NCI-H1930 (cell line): ENCODE data around the gene MAP2K5.

ENCODE experiments used
- DNase-seq, 2 experiments: peaks; one replicate each; lab custom pipeline; 2025; lab: John Stamatoyannopoulos, UW

Gene MAP2K5

DNA sequence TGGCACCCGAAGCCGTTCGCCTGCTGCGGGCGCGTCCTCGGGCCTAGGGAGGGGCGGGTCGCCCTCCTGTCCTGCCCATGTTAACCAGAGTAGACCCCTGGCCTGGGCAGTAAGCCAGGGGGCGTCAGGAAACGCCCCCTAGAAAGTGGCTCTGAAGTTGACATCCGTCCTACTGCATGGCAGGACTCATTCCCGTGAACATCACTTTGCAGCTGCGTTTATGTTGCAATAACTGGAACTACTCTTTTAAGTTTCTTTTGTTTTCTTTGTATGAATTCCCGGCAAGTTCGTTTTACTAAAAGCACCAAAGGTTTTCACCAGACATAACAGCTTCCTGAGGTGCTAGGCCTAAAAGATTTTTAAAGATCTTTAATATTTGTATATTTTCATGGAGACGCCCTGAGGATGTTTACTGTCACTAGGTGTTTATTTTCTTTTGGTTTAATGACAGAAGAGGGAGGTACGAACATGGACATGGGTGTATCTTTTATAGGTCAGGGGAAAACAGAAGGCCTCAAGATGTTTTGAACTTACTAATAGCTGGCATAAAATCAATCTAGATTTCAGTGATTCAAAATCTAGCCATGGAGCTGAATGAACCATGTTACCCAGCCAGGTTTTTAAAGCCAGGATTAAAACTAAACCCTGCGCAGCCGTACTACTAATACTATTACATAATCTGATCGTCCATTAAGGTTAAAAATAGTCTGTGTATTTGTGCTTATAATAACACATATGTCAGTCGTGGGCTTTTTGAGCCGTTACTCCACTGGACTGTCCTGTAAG, 20.5 kb upstream of the MAP2K5 start:
- DNase-seq, result no peak

DNA sequence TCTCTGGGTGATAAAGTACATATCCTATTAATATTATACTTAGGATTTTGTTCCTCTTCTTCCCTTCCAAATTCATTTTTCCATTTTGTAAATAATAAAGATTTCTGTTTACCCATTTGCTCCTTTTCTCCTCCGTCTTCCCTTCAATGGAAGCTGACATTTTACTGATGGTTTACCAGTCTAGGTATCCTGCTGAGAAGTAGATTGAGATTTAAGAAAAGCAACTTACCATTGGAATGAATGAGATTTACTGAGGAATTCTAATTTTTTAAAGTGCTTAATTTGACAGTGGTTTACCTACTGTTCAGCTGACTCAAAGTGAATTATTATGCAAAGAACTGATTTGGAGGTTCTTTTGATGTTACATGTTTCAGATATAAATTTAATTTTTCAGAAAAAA, 19.2 kb upstream of the MAP2K5 start:
- DNase-seq, result no peak

DNA sequence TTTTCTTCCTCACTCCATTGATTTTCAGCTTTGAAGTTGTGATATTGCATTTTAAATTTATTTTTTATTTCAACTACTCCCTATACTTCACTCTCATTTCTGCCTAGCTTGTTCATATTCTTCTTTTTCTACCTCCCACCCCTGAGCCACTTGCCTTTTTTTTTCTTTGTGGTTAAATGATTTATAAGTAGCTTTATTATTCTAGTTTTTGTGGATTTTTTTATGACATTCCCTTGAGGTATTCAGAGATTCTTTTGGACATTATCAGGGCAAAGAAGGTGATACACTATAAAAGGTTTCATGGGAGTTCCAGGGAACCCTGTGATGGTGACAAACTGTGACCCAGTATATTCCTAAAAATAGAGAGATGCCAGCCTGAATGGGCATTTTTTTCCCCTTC, 18.3 kb upstream of the MAP2K5 start:
- DNase-seq, result no peak

DNA sequence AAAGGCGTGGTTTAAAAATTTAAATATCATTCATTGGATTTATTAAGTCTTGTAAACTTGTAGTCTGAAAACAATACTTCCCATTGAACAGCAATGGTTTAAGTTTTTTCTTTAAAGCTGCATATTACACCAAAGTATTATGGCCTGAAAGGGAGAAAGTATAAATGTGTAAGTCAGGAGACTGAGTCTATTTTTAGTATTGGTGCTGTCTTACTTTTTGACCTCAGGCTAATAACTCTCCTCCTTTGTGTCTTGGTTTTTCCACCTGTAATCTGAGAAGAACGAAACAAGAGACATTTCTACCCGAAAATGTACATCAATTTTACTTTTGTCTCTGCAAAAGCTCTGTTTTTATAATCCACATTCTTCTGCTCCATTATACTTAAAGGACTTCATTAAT, 14.0 kb upstream of the MAP2K5 start:
- no peak for DNase-seq

DNA sequence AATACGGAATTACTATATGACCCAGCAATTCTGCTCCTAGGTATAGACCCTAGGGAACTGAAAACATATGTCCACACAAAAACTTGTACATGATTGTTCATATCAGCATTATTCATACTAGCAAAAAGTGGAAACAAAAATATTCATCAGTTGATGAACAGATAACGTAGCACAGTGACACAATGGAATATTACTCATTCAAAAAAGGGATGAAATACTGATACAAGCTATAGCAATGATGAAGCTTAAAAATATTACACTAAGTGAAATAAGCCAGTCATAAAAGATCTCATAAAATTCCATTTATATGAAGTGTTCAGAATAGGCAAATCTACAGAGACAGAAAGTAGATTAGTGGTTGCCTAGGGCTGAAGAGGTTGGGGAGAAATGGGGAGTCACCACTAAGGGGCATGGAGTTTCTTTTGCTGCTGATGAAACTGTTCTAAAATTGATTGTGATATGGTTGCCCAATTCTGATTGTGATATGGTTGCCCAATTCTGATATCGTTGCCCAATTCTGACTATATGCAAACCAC, 11.1 kb upstream of the MAP2K5 start:
- no peak for DNase-seq

DNA sequence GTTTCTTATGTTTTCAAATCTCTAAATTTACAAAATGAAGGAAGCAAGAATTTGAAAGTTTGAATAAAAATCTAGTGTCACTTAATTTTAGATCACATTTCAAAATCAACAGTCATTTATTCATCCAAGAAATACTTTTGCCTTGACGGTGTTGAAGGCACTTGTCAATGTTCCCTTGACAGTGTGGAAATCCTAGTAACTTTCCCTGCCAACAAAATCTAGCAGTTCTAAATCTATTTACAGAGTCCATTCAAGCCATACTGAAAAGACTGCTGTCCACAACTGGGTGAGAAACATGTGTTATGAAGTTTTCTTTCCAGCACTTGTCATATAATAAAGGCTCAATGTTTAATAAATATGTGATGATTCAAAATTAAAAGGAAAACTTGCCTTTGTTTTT, 8.6 kb upstream of the MAP2K5 start:
- DNase-seq, result no peak

DNA sequence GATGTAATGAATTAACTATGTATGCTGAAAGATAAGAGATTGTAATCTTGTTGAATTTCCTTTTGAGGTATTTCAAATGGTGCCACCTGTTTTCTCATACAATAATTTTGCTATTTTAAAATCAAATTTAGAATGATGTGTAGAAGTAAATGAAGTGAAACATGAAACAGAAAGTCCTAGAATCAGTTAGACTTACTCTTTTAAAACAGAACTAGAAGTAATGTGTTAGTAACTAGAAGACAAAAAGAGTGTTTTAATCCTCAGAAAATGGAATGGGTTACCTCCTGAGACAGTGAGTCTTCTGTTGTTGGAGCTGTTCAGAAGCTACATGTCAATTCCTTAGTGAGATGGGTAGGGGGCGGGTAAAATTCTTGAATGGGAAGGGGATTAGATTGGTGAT, 8.1 kb upstream of the MAP2K5 start:
- no peak for DNase-seq

DNA sequence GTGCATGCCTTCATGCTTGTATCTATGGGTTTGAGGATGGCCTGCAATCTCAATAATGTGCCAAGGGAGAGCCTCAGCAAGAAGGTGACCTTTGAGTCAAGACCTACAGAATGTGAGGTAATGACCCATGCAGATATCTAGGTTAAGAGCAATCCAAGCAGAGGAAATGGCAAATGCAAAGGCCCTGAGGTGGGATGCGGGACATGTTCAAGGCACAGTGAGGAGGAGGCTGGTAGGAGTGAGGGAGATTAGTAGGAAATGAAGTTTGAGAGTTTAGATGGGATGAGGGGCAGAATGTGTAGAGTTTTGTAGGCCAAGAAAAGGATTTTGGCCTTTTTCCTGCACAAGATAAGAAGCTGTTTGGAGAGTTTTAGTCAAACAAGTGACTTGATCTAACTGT, 4.7 kb upstream of the MAP2K5 start:
- no peak for DNase-seq

DNA sequence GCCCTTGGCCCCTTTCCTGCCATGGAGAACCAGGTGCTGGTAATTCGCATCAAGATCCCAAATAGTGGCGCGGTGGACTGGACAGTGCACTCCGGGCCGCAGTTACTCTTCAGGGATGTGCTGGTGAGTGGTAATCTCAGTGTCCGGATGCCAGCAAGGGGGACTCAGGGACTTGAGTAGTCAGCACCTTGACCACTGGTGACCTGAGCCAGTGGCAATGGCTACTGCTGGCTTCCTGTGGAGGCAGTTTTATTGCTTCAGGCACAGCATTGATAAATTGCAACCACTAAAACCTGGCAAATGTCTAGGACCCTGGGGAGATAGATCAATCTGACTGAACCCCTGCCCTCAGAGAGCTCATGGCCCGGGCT, 830 bp downstream of the MAP2K5 start:
- DNase-seq, result no peak

DNA sequence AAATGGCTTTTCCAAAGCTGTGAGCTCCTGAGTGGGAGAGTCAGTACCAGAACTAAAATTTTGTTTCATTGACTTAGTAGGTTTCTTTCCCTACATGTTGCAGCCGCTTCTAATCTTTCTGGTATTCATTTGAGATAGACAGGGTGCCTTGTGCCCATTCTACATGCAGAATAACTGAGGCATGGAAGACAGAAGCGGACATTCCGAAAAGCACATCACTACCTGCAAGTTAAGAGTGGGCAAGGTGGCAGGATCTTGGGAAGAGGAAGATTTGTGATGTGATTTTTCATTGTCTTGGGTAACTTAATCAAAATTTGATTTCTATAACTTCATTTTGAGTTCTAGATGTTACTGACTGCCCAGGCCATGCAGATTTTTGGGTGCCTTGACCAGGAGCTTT, 2.0 kb downstream of the MAP2K5 start:
- no peak for DNase-seq

DNA sequence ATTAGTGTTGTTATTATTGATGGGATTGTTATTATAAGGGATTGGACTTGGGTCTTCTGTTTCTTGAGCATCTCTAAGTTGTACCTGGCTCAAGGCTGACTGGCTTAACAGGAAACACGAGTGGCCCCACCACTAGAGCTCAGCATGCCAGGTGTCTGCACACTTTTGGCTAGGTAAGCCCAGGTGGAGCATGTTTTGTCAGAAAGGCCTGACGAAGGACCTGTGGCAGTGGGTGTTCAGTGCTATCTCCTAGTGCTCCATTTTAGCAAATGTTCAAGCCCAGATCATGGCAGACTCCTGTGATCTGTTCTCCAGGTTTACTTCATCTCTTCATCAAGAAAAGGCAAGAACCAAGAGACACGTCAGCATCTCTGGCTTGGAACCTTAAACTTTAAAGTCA, 3.4 kb downstream of the MAP2K5 start:
- no peak for DNase-seq

DNA sequence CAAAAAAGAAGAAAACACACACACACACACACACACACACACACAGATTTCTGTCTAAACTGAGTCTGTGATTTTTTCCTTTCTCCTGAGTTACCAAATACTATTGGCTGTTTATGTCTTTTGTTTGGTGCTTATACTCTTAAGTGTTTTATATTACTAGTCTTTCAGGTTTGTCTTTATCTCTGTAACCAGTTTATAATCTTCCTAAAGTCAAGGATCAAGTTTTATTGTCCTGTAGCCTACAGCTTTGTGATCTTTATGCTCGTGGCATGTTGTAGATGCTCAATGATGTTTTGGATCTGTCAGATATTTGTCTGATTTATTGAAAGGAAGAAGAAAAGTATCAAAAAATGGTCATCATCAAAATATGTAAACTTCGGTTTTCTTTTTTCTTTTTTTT, 4.6 kb downstream of the MAP2K5 start:
- DNase-seq, result no peak

DNA sequence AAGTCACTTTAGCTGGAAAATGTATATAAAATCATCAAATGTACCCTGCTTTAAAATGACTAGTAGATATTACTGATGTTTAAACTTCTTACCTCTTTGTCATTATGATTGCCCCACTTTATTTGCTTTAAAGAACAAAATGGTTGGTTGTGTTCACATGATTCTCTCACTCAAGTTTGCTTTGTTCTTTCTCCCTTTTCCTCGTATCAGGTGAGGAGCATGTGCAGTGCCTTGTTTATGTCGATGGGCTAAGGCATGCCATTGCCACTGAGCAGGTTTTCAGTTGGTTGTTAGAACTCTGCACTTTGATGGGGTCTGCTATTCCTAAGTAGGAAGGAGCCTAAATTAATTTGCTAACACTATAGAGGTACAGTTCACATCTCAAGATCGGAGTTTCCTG, 5.3 kb downstream of the MAP2K5 start:
- DNase-seq, result no peak

DNA sequence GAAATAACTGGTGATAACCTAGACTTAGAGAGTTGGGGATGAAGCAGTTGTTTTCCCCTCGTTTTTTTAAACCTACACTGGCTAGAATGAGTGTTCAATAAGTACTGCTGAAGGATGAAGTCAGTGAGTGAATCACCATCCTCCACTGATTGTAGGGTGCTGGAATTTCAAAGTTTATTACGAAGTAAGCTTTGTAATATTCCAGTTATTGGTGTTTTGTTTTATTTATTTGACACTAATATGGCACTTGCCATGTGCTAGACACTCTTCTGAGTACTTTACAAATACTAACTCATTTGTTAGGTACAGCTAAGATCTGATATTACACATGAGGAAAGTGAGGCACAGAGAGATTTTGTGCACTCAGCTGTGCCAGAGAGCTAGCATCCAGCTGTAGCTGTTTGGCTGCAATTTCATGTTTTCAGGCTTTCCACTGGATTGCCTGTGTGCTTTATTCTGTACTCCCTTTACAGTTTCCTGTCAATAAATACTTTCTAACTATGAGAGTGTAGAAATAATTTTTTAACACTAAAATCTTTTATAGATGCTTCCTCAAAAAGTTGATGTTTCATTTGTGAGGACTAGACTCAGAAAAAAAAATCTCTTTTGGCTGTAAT, 5.8 kb downstream of the MAP2K5 start:
- no peak for DNase-seq

DNA sequence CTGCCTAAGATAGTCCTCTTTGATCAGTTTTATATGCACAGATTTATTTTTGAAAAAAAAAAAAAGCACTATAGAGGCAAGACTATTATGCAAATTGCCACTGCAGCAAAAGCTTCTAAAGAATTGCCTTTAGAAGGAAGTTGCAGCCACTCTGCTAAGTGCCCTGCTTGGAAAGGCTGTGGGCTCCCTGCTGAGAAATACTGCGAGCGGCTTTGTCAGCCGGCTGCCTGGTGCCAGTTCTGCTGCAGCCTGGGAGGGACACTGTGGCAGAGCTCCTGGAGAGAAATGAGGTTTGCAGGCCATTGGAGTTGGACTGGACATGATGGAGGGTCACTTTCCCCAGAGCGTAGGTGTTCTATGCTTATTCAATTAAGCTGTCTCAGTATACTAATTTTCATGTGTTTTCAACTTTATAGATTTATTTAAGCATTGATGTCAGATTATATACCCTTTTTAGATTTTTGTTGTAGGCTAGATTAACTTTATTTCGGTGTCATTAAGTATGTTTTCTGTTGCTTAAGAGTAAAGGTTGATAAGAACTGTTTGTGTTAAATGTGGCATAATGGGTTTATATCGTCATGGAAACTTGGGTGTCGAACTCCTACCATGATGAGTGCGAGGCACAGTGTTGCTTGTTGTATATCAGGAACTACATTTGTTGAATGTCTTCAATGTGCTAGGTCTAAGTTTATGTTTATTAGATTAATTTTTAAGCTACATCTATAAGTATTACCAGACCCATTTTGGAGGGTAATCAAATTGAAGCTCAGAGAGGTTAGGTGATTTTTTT, 6.6 kb downstream of the MAP2K5 start:
- DNase-seq, result no peak

DNA sequence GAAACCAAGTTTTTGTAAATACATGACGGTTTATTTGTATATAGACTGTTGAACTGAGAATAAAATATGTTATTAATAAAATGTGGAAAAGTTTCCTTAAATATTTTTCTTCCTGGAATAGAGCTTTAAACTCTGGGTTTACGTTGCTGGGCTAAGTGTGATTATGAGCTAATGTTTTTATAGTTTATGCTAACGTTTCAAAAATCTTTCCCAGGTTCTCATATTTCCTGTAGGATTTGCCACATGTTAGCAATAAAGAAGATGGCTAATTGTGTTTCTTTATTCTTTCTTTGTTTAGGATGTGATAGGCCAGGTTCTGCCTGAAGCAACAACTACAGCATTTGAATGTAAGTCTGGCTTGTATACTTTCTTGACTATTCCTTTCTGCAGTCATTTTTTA, 7.2 kb downstream of the MAP2K5 start:
- DNase-seq, result no peak

DNA sequence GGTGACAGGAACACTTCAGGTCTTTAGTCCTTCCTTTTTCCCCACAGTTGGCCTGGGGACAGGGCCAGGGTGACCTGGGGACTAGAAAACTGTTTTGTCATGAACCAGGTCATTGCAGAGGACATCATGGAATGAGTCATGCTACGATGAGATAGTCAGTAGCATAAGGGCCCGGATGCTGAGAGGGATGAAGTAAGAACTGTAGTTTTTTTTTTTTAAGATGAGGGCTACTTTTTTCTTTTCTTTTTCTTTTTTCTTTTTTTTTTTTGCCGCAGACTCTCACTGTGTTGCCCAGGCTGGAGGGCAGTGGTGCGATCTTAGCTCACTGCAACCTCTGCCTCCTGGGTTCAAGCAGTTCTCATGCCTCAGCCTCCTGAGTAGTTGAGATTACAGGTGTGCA, 8.0 kb downstream of the MAP2K5 start:
- no peak for DNase-seq

DNA sequence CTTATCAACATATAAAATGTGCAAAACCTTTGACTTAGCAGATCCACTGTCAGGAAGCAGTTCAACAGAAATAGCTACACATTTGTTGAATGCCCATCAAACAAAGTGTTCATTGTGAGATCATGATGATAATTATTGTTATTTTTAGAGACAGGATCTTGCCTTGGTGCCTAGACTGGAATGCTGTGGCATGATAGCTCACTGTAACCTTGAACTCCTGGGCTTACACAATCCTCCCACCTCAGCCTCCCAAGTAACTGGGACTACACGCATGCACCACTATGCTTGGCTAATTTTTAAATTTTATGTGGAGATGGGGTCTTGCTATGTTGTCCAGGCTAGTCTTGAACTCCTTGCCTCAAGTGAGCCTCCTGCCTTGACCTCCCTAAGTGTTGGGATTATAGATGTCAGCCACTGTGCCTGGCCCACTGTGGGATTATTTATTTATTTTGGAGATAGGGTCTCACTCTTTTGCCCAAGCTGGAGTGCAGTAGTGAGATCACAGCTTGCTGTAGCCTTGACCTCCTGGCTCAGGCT, 8.8 kb downstream of the MAP2K5 start:
- DNase-seq, result no peak

DNA sequence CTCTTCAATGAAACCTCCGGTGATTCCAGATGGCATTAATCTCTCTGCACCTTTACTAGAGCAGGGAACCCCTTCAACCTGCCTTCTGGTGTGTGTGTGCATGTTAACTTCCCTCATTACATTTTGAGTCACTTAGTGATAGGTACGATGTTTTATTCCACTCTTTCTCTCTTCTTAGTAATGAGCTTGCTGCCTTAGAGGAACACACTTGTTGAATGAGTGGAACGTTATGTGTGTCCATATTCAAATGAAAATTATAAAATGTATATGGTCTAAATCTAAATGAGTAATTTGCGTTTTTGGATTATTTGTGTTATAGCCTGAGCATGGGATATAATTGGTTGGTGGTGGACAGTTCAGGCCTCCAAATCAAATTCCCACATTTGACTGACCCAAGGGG, 12.1 kb downstream of the MAP2K5 start:
- DNase-seq, result no peak

DNA sequence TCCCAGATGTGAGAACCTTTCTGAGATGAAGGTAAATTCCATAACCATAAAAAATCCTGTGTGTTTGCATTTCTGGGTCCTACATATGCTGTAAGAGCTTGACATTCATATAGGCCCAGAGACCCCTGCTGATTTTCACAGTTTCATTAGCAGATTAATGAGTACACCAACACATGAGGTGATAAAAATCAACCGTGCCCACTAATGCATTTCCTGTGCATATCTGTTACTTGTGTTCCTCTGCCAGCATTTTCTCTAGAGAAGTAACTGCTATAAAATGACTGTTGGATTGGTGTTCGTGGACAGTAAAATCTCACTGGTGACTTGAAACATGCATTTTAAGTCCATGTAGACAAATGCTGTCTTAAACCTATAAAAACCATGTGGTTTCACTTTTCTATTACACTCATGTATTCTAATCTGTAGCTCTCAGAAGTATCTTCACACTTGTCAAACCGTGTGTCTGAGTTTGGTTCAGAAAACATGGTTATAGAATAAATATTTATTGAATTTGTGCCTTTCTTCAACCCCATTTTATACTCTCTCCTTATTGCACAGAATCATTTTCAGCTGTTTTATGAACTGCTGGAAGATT, 14.6 kb downstream of the MAP2K5 start:
- DNase-seq, result no peak

DNA sequence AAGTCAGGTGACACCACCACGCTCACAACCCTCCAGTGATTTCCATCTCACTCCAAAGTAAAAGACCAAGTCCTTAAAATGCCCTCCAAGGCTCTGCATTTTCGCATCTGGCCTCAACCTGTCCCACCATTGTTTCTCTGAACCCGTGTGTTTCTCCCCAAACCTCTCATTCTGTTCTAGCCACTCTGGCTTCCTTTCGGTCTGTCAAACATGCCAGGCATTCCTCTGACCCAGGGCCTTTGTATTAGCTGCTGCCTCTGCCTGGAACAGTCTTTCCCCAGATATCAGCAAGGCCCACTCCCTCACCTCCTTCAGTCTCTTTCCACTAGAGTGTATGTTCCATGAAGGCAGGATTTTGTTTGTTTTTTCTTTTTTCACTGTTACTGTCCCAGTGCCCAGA, 16.0 kb downstream of the MAP2K5 start:
- no peak for DNase-seq

DNA sequence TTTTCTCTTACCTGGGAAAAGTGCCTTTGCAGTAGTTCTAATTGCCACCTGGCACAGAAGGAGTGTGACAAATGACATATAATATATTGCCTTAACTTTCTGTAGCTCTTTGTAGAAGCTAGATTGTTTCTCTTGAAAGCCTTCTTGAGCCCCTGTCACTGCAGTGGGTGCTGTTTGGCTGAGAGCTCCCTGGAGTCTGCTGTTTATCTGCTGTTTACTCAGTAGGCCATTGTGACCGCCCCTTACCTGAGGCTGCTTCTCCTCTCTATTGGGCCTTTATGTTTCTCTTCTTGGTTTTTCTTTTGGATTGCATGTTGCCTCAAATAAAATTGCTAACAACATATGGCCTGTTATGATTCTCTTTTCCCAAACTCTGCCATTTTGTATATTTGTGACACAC, 16.7 kb downstream of the MAP2K5 start:
- no peak for DNase-seq
